H1 (cell line): ENCODE measurements around the gene HOXB6. TPM values are rescaled to one million over a fixed set of nuclear protein-coding genes. Genes with fewer than 3 reads are reported as not detected.

Source experiments
- CTCF ChIA-PET: fragments of 300-600 bp; sonication (Branson Sonifier 250); formaldehyde crosslinking; loops from one replicate; lab custom pipeline; 2021; ENCODE audit not compliant: partially characterized antibody; lab: Charles Lee
- POLR2A ChIA-PET: fragments of 300-600 bp; sonication (Branson Sonifier 250); formaldehyde crosslinking; loops from one replicate; lab custom pipeline; 2021; ENCODE audit warnings: inconsistent platforms; ENCODE audit not compliant: partially characterized antibody; lab: Charles Lee
- DNase-seq, 2 experiments: peaks; one replicate each; pipeline versions ENCODE4 v3.0.0 to v3.0.0-alpha.2; 2010 to 2022; ENCODE audit warnings: low spot score in 2 of 2, low read depth in 1 of 2, mixed read lengths in 1 of 2
- FAIRE-seq: peaks from 2 replicates; lab custom pipeline; 2011; peaks lifted over from hg19 to GRCh38; lab: Jason Lieb, UNC
- H2AFZ ChIP-seq: 2 replicates; pipeline ENCODE4 v1.8.1; 2012; ENCODE audit warnings: low read length, inconsistent platforms
- H2AK5ac ChIP-seq: 2 replicates; pipeline ENCODE4 v1.6.1; 2013; ENCODE audit warnings: low read depth, low read length
- H2BK120ac ChIP-seq: replicated peaks from 2 replicates; pipeline ENCODE3; 2013; ENCODE audit warnings: low read depth, low read length, inconsistent platforms
- H2BK12ac ChIP-seq: 2 replicates; pipeline ENCODE4 v1.6.1; 2013; ENCODE audit warnings: low read depth, low read length
- H2BK15ac ChIP-seq: 2 replicates; pipeline ENCODE4 v1.6.1; 2013; ENCODE audit warnings: low read length
- H2BK20ac ChIP-seq: 2 replicates; pipeline ENCODE4 v1.6.1; 2013; ENCODE audit warnings: low read length
- H2BK5ac ChIP-seq: 2 replicates; pipeline ENCODE4 v1.6.1; 2013; ENCODE audit warnings: low read depth, low read length
- H3K14ac ChIP-seq: 2 replicates; pipeline ENCODE4 v1.6.1; 2013; ENCODE audit warnings: inconsistent platforms; ENCODE audit not compliant: insufficient read length
- H3K18ac ChIP-seq: 2 replicates; pipeline ENCODE4 v1.6.1; 2013; ENCODE audit warnings: low read length; ENCODE audit errors: extremely low read depth
- H3K23ac ChIP-seq: 2 replicates; pipeline ENCODE4 v1.6.1; 2013; ENCODE audit warnings: inconsistent platforms; ENCODE audit not compliant: insufficient read length
- H3K23me2 ChIP-seq: 2 replicates; pipeline ENCODE4 v1.6.1; 2013; ENCODE audit warnings: low read depth, low read length
- H3K27ac ChIP-seq: 2 replicates; pipeline ENCODE4 v1.6.1; 2011; ENCODE audit warnings: low read depth, low read length, inconsistent platforms
- H3K27me3 ChIP-seq, 4 experiments: replicated peaks in 1 of 4; 1 replicate in 1 of 4; 2 replicates in 3 of 4; pipeline versions ENCODE4 v1.6.1 to v1.8.1; 2011 to 2013; ENCODE audit warnings: low read length in 3 of 4, mild to moderate bottlenecking in 3 of 4, inconsistent platforms in 2 of 4, mixed read lengths in 2 of 4, moderate library complexity in 1 of 4; ENCODE audit not compliant: control insufficient read depth in 3 of 4, insufficient read depth in 3 of 4; ENCODE audit errors: extremely low read depth in 1 of 4
- H3K36me3 ChIP-seq, 4 experiments: 2 replicates each; pipeline versions ENCODE4 v1.6.1 to v1.8.1; 2011 to 2013; ENCODE audit warnings: mild to moderate bottlenecking in 4 of 4, low read length in 3 of 4, moderate library complexity in 2 of 4, control low read depth in 1 of 4, inconsistent platforms in 1 of 4; ENCODE audit not compliant: insufficient read depth in 4 of 4, control insufficient read depth in 2 of 4
- H3K4ac ChIP-seq: replicated peaks from 2 replicates; pipeline ENCODE3; 2013; ENCODE audit warnings: low read length, low read depth, mixed read lengths, inconsistent platforms; ENCODE audit not compliant: insufficient read length
- H3K4me1 ChIP-seq, 4 experiments: replicated peaks in 1 of 4; 1 replicate in 1 of 4; 2 replicates in 3 of 4; pipeline versions ENCODE4 v1.6.1 to v1.8.1; 2011 to 2013; ENCODE audit warnings: low read length in 3 of 4, inconsistent platforms in 2 of 4, mixed read lengths in 1 of 4; ENCODE audit not compliant: insufficient read depth in 4 of 4, control insufficient read depth in 3 of 4
- H3K4me2 ChIP-seq, 2 experiments: 2 replicates each; pipeline versions ENCODE4 v1.6.1 to v1.8.1; 2011 to 2013; ENCODE audit warnings: low read depth in 2 of 2, low read length in 2 of 2, control low read depth in 1 of 2, inconsistent platforms in 1 of 2, mild to moderate bottlenecking in 1 of 2; ENCODE audit not compliant: insufficient read depth in 1 of 2
- H3K4me3 ChIP-seq, 4 experiments: fragments of 200-600, 300-600 bp in 1 of 4; sonication (generic), shearing (Covaris generic), sonication (Bioruptor Twin) in 1 of 4; 2 replicates each; pipeline versions ENCODE4 v1.5.1 to v1.8.1; 2011 to 2016; ENCODE audit warnings: low read length in 4 of 4, low read depth in 3 of 4, control low read depth in 2 of 4, inconsistent platforms in 2 of 4, mild to moderate bottlenecking in 2 of 4, mixed read lengths in 1 of 4, moderate library complexity in 1 of 4; ENCODE audit not compliant: insufficient read depth in 2 of 4; ENCODE audit errors: extremely low read depth in 1 of 4
- H3K56ac ChIP-seq: replicated peaks from 2 replicates; pipeline ENCODE3; 2013; ENCODE audit warnings: low read depth, mild to moderate bottlenecking, mixed read lengths, low read length, inconsistent platforms; ENCODE audit not compliant: insufficient read length
- H3K79me1 ChIP-seq: 2 replicates; pipeline ENCODE4 v1.6.1; 2013; ENCODE audit warnings: low read depth, low read length, control low read depth
- H3K79me2 ChIP-seq, 2 experiments: 2 replicates each; pipeline versions ENCODE4 v1.6.1 to v1.8.1; 2012 to 2013; ENCODE audit warnings: low read length in 2 of 2, mild to moderate bottlenecking in 2 of 2, inconsistent platforms in 1 of 2; ENCODE audit not compliant: insufficient read depth in 2 of 2, control insufficient read depth in 1 of 2
- H3K9ac ChIP-seq, 4 experiments: replicated peaks in 1 of 4; 1 replicate in 1 of 4; 2 replicates in 3 of 4; pipeline versions ENCODE4 v1.6.1 to v1.8.1; 2011 to 2013; ENCODE audit warnings: low read depth in 3 of 4, low read length in 3 of 4, control low read depth in 2 of 4, mild to moderate bottlenecking in 2 of 4, moderate library complexity in 2 of 4, inconsistent platforms in 1 of 4; ENCODE audit errors: extremely low read depth in 1 of 4
- H3K9me3 ChIP-seq, 2 experiments: 2 replicates each; pipeline versions ENCODE4 v1.6.1 to v1.8.1; 2012 to 2013; ENCODE audit warnings: mild to moderate bottlenecking in 2 of 2, moderate library complexity in 2 of 2, control low read depth in 1 of 2, inconsistent platforms in 1 of 2, low read depth in 1 of 2, low read length in 1 of 2, mixed read lengths in 1 of 2; ENCODE audit not compliant: insufficient read depth in 2 of 2
- H4K20me1 ChIP-seq, 2 experiments: replicated peaks in 1 of 2; 2 replicates each; pipeline versions ENCODE3 to v1.8.1; 2011 to 2013; ENCODE audit warnings: inconsistent platforms in 2 of 2, low read length in 2 of 2, mild to moderate bottlenecking in 1 of 2; ENCODE audit not compliant: insufficient read depth in 2 of 2, control insufficient read depth in 1 of 2
- H4K5ac ChIP-seq: 2 replicates; pipeline ENCODE4 v1.6.1; 2013; ENCODE audit warnings: low read length, low read depth, mixed read lengths, inconsistent platforms; ENCODE audit not compliant: insufficient read length
- H4K8ac ChIP-seq: 2 replicates; pipeline ENCODE4 v1.8.0; 2013; ENCODE audit warnings: mild to moderate bottlenecking, moderate library complexity, low read length, inconsistent platforms; ENCODE audit not compliant: insufficient read depth; ENCODE audit errors: extremely low read depth
- H4K91ac ChIP-seq: replicated peaks from 2 replicates; pipeline ENCODE3; 2013; ENCODE audit warnings: low read length, mixed read lengths, inconsistent platforms; ENCODE audit not compliant: insufficient read length
- ASH2L ChIP-seq: fragments of 200-600, 300-600 bp; sonication (generic); IDR thresholded peaks from one replicate; pipeline ENCODE4 v1.7.1; 2017; ENCODE audit warnings: low read length
- CHD1 ChIP-seq: IDR thresholded peaks from 2 replicates; pipeline ENCODE4 v1.6.1; 2012; ENCODE audit warnings: low read depth, low read length, improper control_type of control experiment
- MAX ChIP-seq: IDR thresholded peaks from 2 replicates; pipeline ENCODE4 v1.6.1; 2012; ENCODE audit warnings: inconsistent platforms
- TAF1 ChIP-seq: IDR thresholded peaks from 2 replicates; pipeline ENCODE4 v1.6.1; 2011; ENCODE audit warnings: mild to moderate bottlenecking, low read depth, low read length
- USF2 ChIP-seq: IDR thresholded peaks from 2 replicates; pipeline ENCODE4 v1.6.1; 2011; ENCODE audit warnings: low read length, improper control_type of control experiment
- WGBS, 2 experiments: shearing (Covaris generic) in 1 of 2; methylation state at CpG; one replicate each; pipeline versions ENCODE4 v1.1.6 to v1.1.7; 2013 to 2015; ENCODE audit warnings: low lambda C conversion rate in 2 of 2, mixed read lengths in 2 of 2, inconsistent platforms in 1 of 2, low coverage in 1 of 2, missing lambda C conversion rate in 1 of 2; ENCODE audit not compliant: insufficient replicate concordance in 2 of 2, insufficient coverage in 1 of 2, insufficient read length in 1 of 2; ENCODE audit errors: extremely low coverage in 1 of 2, missing lambda C conversion rate in 1 of 2; 5-methylcytosine and 5-hydroxymethylcytosine counted together
- polyA plus RNA-seq, 7 experiments: library from polyadenylated mRNA; depleted of rRNA in 3 of 7; stranded (reverse) in 5 of 7; unstranded in 2 of 7; fragments of >200 nt in 5 of 7; fragments of 200-250 nt in 2 of 7; gene quantifications; 1 replicate in 5 of 7; 2 replicates in 1 of 7; 4 replicates in 1 of 7; pipeline versions ENCODE4 v1.2.1 to v1.2.3, GENCODE V29; 2011 to 2013; ENCODE audit warnings: missing spikeins in 2 of 7, mixed read lengths in 2 of 7
- total RNA-seq: library from RNA; stranded (reverse); fragmentation: NEBNext Ultra II Directional; extraction: Animal tissue kit (Norgen Biotek cat#: 25700); gene quantifications from 2 replicates; pipeline ENCODE4 v1.2.1, GENCODE V29; 2021

HOXB6 gene
- total and polyA plus RNA-seq, 2 of the 8 experiments (the other 6 are each of a cell fraction or from before 2014, with no cell fraction given) = not detected

GRCh38 chr17:48624118-48624517, 19.3 kb upstream of the HOXB6 start:
- Histone ChIP-seq H3K79me1 (no peaks in the 10 kb centered on the region), H3K18ac (no peak overlapping the region), H3K4me3 (no peak overlapping the region), H2AK5ac (no peak overlapping the region), H2AFZ (no peak overlapping the region), H2BK12ac (no peak overlapping the region), H2BK15ac (no peak overlapping the region), H3K27me3 (peaks cover 99 to 100% (median 100%) of the 10 kb centered on the region in 4 experiments), H2BK20ac (no peak overlapping the region), H4K91ac (no peak overlapping the region), H3K23me2 (no peaks in the 10 kb centered on the region; the same call in 1 of the 2 replicates), H2BK120ac (no peak overlapping the region), H3K14ac (no peak overlapping the region), H3K4me2 (no peak overlapping the region; a peak in 1 of 4 replicates), H3K23ac (no peak overlapping the region), H3K56ac (no peak overlapping the region), H3K4ac (no peak overlapping the region), H3K4me1 (peaks cover 0 to 12% (median 7%) of the 10 kb centered on the region in 4 experiments; a peak in 6 of 7 replicates), H3K79me2 (no peaks in the 10 kb centered on the region), H4K8ac (no peak overlapping the region), H3K9ac (no peak overlapping the region), H3K36me3 (peaks cover 0 to 13% (median 0%) of the 10 kb centered on the region in 4 experiments; a peak in 1 of 8 replicates), H4K20me1 (peaks cover 34 to 46% of the 10 kb centered on the region in 2 experiments), H2BK5ac (no peak overlapping the region), H4K5ac (no peak overlapping the region), H3K9me3 (no peaks in the 10 kb centered on the region), H3K27ac (no peak overlapping the region)
- FAIRE-seq (no peak), DNase-seq (no peak)
- TF ChIP-seq MAX (no peak), ASH2L (no peak), TAF1 (no peak), USF2 (no peak), CHD1 (no peak)
- ChIA-PET POLR2A (interaction anchor here (1.9 kb wide), 1 partner anchor 36 kb away, joined by 4 read pairs; no protein-coding TSS in a partner anchor), CTCF (interaction anchor here (0.6 to 4.4 kb wide), 9 partner anchors 9 to 1597 kb away, joined by 3 to 21 read pairs (median 3); partner anchors contain the start of genes HOXB5 and HOXB8)
- 26% methylated on average over 5 of the region's 5 CpGs; no CpG with 5 or more reads in 1 of the 2 experiments for WGBS, 2 experiments
